Neural progenitor cell (in vitro differentiated cells): Measurements from ENCODE around the gene DLX5. TPM values are rescaled to one million over a fixed set of nuclear protein-coding genes. Genes with fewer than 3 reads are reported as not detected.
"Not testable (repeated sequence)": the region's sequence is repeated elsewhere in the genome, so short reads cannot be mapped to it uniquely, and the experiment has no call there.

ENCODE experiments used
- DNase-seq: peaks from one replicate; pipeline ENCODE4 v3.0.0-alpha.2; 2016; ENCODE audit warnings: low spot score
- H2AFZ ChIP-seq: fragments of 200-600 bp; sonication (generic); replicated peaks from 2 replicates; pipeline ENCODE4 v1.6.1; 2016; ENCODE audit warnings: antibody characterized with exemption
- H3F3A ChIP-seq: fragments of 200-600 bp; sonication (generic); 2 replicates; pipeline ENCODE4 v1.6.1; 2016; ENCODE audit warnings: antibody characterized with exemption, low read depth
- H3K27ac ChIP-seq: fragments of 200-600 bp; sonication (generic); 2 replicates; pipeline ENCODE4 v1.5.1; 2016; ENCODE audit warnings: mild to moderate bottlenecking
- H3K27me3 ChIP-seq: fragments of 200-600 bp; sonication (generic); 2 replicates; pipeline ENCODE4 v1.6.1; 2016; ENCODE audit warnings: mild to moderate bottlenecking, moderate library complexity
- H3K36me3 ChIP-seq: fragments of 200-600 bp; sonication (generic); 2 replicates; pipeline ENCODE4 v1.5.1; 2016
- H3K4me1 ChIP-seq: fragments of 200-600 bp; sonication (generic); 2 replicates; pipeline ENCODE4 v1.6.1; 2016; ENCODE audit warnings: mixed run types
- H3K4me2 ChIP-seq: fragments of 200-600 bp; sonication (generic); 2 replicates; pipeline ENCODE4 v1.6.1; 2016
- H3K4me3 ChIP-seq: fragments of 200-600 bp; sonication (generic); 2 replicates; pipeline ENCODE4 v1.5.1; 2016
- H3K79me2 ChIP-seq: fragments of 200-600 bp; sonication (generic); 2 replicates; pipeline ENCODE4 v1.6.1; 2016; ENCODE audit warnings: low read depth
- H3K9ac ChIP-seq: fragments of 200-600 bp; sonication (generic); 2 replicates; pipeline ENCODE4 v1.6.1; 2016
- H3K9me3 ChIP-seq: fragments of 200-600 bp; sonication (generic); 2 replicates; pipeline ENCODE4 v1.5.1; 2016; ENCODE audit warnings: low read depth
- H4K20me1 ChIP-seq: fragments of 200-600 bp; sonication (generic); 2 replicates; pipeline ENCODE4 v1.6.1; 2016; ENCODE audit warnings: low read depth
- H3K27ac Mint-ChIP-seq: 3 replicates; pipeline ENCODE4 v1.8.0; 2021; ENCODE audit warnings: mixed read lengths
- H3K27me3 Mint-ChIP-seq: 2 replicates; pipeline ENCODE4 v1.8.0; 2022; ENCODE audit warnings: low read depth, mild to moderate bottlenecking, inconsistent platforms, moderate library complexity, mixed read lengths; ENCODE audit not compliant: insufficient read depth
- H3K36me3 Mint-ChIP-seq: 3 replicates; pipeline ENCODE4 v1.8.0; 2021; ENCODE audit warnings: mixed read lengths
- H3K4me1 Mint-ChIP-seq: 3 replicates; pipeline ENCODE4 v1.8.0; 2021; ENCODE audit warnings: mixed read lengths
- H3K4me3 Mint-ChIP-seq: 3 replicates; pipeline ENCODE4 v1.8.0; 2021; ENCODE audit warnings: mild to moderate bottlenecking, moderate library complexity, mixed read lengths
- H3K9me3 Mint-ChIP-seq: 3 replicates; pipeline ENCODE4 v1.8.0; 2020; ENCODE audit warnings: mixed read lengths
- CTCF ChIP-seq: fragments of 200-600 bp; sonication (generic); IDR thresholded peaks from 2 replicates; pipeline ENCODE4 v1.5.1; 2017; ENCODE audit warnings: antibody characterized with exemption, mild to moderate bottlenecking
- EZH2 ChIP-seq: fragments of 200-600 bp; sonication (generic); IDR thresholded peaks from 2 replicates; pipeline ENCODE4 v1.6.1; 2017; ENCODE audit warnings: antibody characterized with exemption, mild to moderate bottlenecking, moderate library complexity
- EZH2phosphoT487 ChIP-seq: fragments of 200-600 bp; sonication (generic); IDR thresholded peaks from 2 replicates; pipeline ENCODE4 v1.6.1; 2017; ENCODE audit warnings: antibody characterized with exemption
- total RNA-seq: library from RNA; depleted of rRNA; stranded (reverse); fragments of >200 nt; gene quantifications from 2 replicates; pipeline ENCODE4 v1.2.3, GENCODE V29; 2015; ENCODE audit warnings: low replicate concordance

Gene DLX5
- total RNA-seq, result not detected in 2 replicates

GRCh38 chr7:97024209-97025129, at the start of gene DLX5:
Gene DLX5 (minus strand): TSS chr7:97024831. CDS start chr7:97024623, 208 bp downstream.
- peak within 1 kb of the TSS; percentile 57 for H2AFZ ChIP-seq
- no peaks in the 10 kb centered on the region for H3K36me3 ChIP-seq
- TF ChIP-seq CTCF (no peak), EZH2 (peak; percentile 59), EZH2phosphoT487 (peak; percentile 40)
- H3K4me2 ChIP-seq, result peak within 1 kb of the TSS; percentile 78
- DNase-seq, result peak; percentile 90
- no peak within 1 kb of the TSS for H3K9ac ChIP-seq
- H3K9me3 ChIP-seq, result no peaks in the 10 kb centered on the region
- H3K4me1 ChIP-seq, result peaks cover 42% of the 10 kb centered on the region
- Mint-ChIP-seq H3K27me3 (peaks cover 75% of the 10 kb centered on the region), H3K27ac (no peak within 1 kb of the TSS), H3K4me3 (peak within 1 kb of the TSS; percentile 84), H3K9me3 (no peaks in the 10 kb centered on the region), H3K4me1 (peaks cover 50% of the 10 kb centered on the region), H3K36me3 (peaks cover 2% of the 10 kb centered on the region)
- peaks cover 45% of the 10 kb centered on the region for H3F3A ChIP-seq
- no peak within 1 kb of the TSS for H3K27ac ChIP-seq
- peaks cover 69% of the 10 kb centered on the region for H4K20me1 ChIP-seq
- H3K4me3 ChIP-seq, result peak within 1 kb of the TSS; percentile 49
- no peaks in the 10 kb centered on the region for H3K79me2 ChIP-seq
- H3K27me3 ChIP-seq, result peaks cover 100% of the 10 kb centered on the region

- not testable (repeated sequence) for H3K27ac Mint-ChIP-seq, H3K36me3 Mint-ChIP-seq, DNase-seq, H3K36me3 ChIP-seq, H3K4me1 ChIP-seq, H3F3A ChIP-seq, H3K4me3 ChIP-seq, H3K27ac ChIP-seq, H3K4me3 Mint-ChIP-seq, H3K4me2 ChIP-seq, H3K9me3 ChIP-seq, H4K20me1 ChIP-seq, H3K4me1 Mint-ChIP-seq, H3K79me2 ChIP-seq, H2AFZ ChIP-seq, H3K27me3 ChIP-seq, H3K9ac ChIP-seq, H3K27me3 Mint-ChIP-seq
- H3K9me3 Mint-ChIP-seq, result peaks cover 17% of the 10 kb centered on the region
Measured at GRCh38 chr7:97072025-97072424, 47.4 kb upstream of the DLX5 start.

GRCh38 chr7:97064972-97065587, 40.4 kb upstream of the DLX5 start:
- Histone ChIP-seq H4K20me1 (no peaks in the 10 kb centered on the region), H3K4me1 (no peaks in the 10 kb centered on the region), H2AFZ (no peak overlapping the region), H3K27ac (no peak overlapping the region), H3F3A (no peaks in the 10 kb centered on the region), H3K9ac (no peak overlapping the region), H3K4me2 (no peak overlapping the region), H3K4me3 (no peak overlapping the region), H3K36me3 (no peaks in the 10 kb centered on the region), H3K79me2 (no peaks in the 10 kb centered on the region), H3K27me3 (no peaks in the 10 kb centered on the region), H3K9me3 (no peaks in the 10 kb centered on the region)
- Mint-ChIP-seq H3K27me3 (peaks cover 2% of the 10 kb centered on the region), H3K4me3 (no peak overlapping the region), H3K27ac (no peak overlapping the region), H3K36me3 (no peaks in the 10 kb centered on the region), H3K9me3 (no peaks in the 10 kb centered on the region), H3K4me1 (no peaks in the 10 kb centered on the region)
- peak; percentile 83 for TF ChIP-seq CTCF
- no peak for TF ChIP-seq EZH2
- DNase-seq, result peak; percentile 72

- Mint-ChIP-seq H3K4me3 (no peak overlapping the region), H3K27ac (no peak overlapping the region), H3K36me3 (no peaks in the 10 kb centered on the region), H3K4me1 (no peaks in the 10 kb centered on the region), H3K9me3 (peaks cover 9% of the 10 kb centered on the region), H3K27me3 (peaks cover 3% of the 10 kb centered on the region)
- no peaks in the 10 kb centered on the region for H3K79me2 ChIP-seq
- no peak overlapping the region for H3K4me2 ChIP-seq
- no peak overlapping the region for H3K27ac ChIP-seq
- H3K27me3 ChIP-seq, result no peaks in the 10 kb centered on the region
- no peak overlapping the region for H3K9ac ChIP-seq
- TF ChIP-seq EZH2phosphoT487 (no peak), EZH2 (no peak), CTCF (no peak)
- H3K36me3 ChIP-seq, result no peaks in the 10 kb centered on the region
- no peak overlapping the region for H3K4me3 ChIP-seq
- H2AFZ ChIP-seq, result no peak overlapping the region
- no peaks in the 10 kb centered on the region for H3K4me1 ChIP-seq
- H4K20me1 ChIP-seq, result no peaks in the 10 kb centered on the region
- no peak for DNase-seq
- H3K9me3 ChIP-seq, result no peaks in the 10 kb centered on the region
- H3F3A ChIP-seq, result no peaks in the 10 kb centered on the region
Measured at GRCh38 chr7:97064020-97064419, 39.4 kb upstream of the DLX5 start.
